ENCODE measurements around the gene TRPV3.

- TF ChIP-seq CTCF (IDR thresholded peaks at IDR 0.05) (no peak), POLR2A (IDR thresholded peaks at IDR 0.05) (no peak)
These were observed 13.2 kb downstream of the TRPV3 start for GRCh38 chr17:3544365-3544764.

Data from Peyer's patch (tissue), 4 donors.